Activated CD4-positive, alpha-beta T cell treated with anti-CD3 and anti-CD28 coated beads, Interleukin-2, amount 50 U/mL, for 16 hours (primary cell): Measurements from ENCODE around the gene EDRF1.

Experiments
- DNase-seq: peaks from one replicate; pipeline ENCODE4 v3.0.0-alpha.2; 2020

The EDRF1 gene

DNA sequence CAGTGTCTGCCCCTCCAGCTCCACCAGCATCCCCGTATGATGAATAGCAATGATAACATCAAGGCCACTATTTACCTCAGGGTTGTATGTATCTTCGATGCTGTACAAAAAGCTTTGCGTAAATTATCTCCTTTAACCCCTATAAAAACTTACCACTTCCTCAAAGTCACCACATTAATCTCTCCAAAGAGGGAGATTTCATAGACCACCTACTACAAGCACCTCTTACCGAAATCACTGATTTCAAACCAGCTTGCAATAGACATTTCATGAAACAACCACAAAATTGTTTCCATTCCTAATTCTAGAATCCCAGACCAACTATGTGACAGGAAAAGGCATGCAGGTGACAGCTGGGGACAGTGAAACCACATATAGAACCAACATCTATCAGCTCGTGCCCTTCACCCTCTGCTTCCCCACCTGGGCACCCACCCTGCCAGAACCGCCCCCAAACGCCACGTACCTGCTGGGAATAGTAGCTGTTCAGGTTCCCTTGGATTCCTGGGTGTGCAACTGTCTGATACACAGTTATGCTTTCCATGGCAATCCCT, 76.2 kb downstream of the EDRF1 start:
- DNase-seq = no peak

GRCh38 chr10:125797424-125797823, 77.9 kb downstream of the EDRF1 start:
- DNase-seq = no peak

DNA sequence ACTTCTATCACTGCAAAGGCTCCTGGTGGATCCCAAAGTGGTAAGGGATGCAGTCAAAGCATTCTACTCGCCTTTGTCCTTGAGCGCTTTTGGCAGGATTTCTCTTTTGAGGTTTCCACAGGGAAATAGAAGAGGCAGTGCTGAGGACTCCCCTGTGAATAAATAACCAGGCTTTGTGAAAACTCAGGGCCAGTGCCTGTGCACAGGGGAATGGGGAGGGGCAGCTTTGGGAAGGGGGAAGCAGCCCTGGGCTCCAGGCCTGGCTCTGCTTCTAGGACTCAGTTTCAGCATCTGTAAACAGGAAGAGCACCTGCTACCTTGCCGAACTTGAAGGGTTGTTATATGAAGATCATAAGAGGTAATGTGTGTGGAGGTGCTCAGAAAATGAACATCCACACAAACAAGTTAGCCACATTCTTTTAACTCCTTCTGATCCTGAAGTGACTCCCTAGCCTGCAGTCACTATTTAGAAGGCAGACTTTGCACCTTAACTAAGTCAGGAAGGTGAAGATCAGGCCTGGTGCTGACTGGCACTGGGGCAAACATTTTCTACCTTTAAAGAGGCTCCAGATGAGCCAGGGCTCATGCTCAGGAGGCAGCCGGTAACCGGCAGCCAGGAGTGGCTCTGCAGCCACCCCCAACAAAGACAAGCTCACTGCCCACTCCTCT, 78.6 kb downstream of the EDRF1 start:
- no peak for DNase-seq

DNA sequence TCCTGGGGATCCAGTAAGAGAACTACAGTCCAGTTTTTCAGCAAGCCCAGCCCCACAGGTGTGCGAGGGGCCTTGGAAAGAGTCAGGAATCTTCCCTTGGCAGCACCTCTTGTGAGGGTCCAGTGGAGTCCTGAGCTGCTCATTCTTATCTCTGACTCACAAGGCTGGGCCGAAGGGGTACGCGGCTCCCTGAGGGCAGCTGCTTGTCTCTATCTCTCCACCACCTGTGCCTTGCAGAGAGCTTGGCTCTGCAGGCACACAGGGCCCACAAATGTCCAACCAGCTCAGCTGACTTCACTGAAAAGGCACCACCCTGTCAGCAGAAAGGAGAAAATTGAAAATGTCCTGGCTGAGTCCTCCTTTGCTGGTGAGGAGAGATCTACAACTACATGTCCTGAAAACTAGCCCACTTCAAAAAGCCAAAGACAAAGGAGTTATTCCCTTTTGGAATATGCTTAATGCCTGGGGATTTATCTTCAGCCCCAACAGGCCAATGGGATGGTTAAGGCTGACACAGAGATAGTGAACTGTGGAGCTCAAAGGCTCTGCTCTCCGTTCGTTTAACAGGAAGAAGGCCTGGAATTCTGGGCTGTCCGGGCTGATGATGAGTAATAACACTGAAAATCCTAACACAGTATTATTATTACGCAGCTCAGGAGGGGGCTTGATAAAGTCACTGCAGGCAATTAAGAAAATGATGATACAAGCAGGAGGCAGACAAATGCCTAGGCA, 80.1 kb downstream of the EDRF1 start:
- DNase-seq = no peak

GRCh38 chr10:125801574-125801973, 82.1 kb downstream of the EDRF1 start:
- DNase-seq = no peak

DNA sequence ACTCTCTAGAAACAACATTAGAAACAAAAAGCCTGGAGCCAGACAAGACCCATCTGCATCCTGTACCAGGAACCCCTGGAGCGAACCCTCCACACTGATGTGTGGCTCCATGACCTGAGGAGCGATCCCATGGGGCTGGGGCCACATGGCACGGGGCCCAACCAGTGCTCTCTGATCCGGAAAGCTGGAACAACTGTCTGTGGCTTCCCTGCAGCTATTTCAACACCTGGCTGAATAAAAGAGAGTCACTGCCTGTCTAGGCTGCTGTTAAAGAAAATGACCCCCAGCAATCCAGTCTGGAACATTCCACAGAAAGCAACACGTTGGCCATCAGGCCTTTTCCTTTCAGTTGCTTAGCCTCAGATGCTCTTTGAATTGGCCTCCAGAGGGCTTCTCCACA, 82.6 kb downstream of the EDRF1 start:
- DNase-seq = no peak

GRCh38 chr10:125802739-125803138, 83.2 kb downstream of the EDRF1 start:
- DNase-seq = no peak

- no peak for DNase-seq
These were observed 88.5 kb downstream of the EDRF1 start for GRCh38 chr10:125808047-125808446.

DNA sequence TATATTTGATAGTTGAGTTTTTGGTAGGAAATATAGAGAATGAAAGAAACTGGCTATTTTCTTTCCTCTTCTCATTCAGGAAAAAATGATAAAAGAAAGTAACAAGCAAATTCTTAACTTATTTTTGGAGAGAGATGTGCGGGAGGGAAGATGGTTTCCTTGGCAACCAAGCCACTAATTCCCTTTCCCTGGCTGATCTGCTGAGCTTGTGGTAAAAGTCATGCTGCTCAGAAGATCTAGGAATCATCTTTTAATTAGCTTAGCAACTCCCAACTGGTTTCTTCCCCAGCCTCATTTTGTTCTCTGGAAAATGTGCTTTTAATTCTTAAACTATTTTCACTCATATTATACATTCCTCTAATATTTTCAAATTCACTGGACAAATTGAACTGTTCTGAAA, 91.7 kb downstream of the EDRF1 start:
- no peak for DNase-seq

DNA sequence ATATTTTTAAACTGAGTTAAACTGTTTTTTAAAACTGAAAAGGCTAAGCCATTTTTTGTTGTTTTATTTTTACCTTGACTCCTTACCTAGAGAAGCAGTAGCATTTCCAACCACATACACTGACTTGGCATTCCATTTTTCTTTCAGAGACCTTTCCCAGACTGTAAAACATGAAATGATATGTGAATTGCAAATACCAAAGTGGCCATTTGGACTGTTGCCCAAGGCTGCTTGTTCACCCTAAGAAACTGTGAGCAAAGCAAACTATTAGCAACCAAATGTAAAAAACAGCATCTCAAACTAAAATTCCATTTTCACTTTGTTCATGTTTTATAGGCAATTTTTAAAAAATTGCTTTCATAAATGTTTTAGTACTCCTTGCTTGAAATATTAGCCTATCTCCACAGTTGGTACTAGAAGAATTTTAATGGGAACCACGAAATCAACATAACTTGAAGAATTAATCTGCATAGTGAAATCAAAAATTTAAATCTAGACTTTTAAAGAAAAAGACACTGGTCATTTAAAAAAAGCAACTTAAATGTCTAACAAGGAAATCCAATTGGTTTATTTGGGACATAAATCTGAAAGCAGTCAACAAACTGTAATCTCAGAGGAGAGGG, 92.7 kb downstream of the EDRF1 start:
- no peak for DNase-seq
